ENCODE measurements around the gene SF3B4.
"Not testable (repeated sequence)": the region's sequence is repeated elsewhere in the genome, so short reads cannot be mapped to it uniquely, and the experiment has no call there.

The SF3B4 gene

DNA sequence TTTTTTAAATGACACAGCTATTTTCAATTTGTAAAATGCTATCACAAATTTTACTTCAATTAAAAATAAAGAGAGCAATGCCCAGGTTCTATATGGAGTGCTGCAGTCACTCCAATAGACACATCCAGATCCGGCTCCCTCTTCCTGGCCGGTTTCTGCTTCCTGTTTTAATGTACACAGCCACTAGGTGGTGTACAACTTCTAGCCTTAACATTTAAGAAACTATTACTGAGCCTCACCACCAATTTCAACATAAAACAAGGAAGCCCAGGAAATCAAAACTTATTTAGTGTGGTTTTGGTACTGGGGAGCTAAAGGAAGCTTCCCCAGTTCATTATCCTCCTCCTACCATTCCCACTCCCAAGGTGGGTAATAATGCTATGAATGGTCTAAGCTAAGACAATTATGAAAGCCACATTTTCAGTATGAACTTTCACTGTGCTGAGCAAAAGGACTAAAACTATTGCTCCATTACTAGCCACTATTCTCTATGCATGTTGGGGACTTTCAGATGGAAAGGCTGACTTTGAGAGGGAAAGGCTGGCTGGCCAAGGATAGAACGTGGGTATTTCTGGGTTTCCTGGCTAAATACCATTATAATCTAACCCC lies 34.5 kb upstream of the SF3B4 start:
- Histone ChIP-seq H3K9me3 (ENCODE audit: control insufficient read depth in 5 of 5, low read length in 5 of 5) (peaks cover 0 to 5% (median 0%) of the 10 kb centered on the region in 5 donors), H3K27me3 (ENCODE audit: control insufficient read depth in 5 of 5, insufficient read depth in 4 of 5, low read length in 5 of 5) (no peaks in the 10 kb centered on the region), H3K27ac (ENCODE audit: low read depth, low read length) (peak overlapping the region; percentile 88), H3K36me3 (ENCODE audit: control insufficient read depth in 5 of 5, insufficient read depth in 5 of 5, low read length in 5 of 5) (peaks cover 19 to 58% (median 38%) of the 10 kb centered on the region in 5 donors), H3K9ac (ENCODE audit: low read length in 5 of 5) (peak overlapping the region in 2 of 5 donors; percentile 12 to 56), H3K4me3 (ENCODE audit: low read depth in 1 of 5, low read length in 5 of 5) (no peak overlapping the region), H3K4me1 (ENCODE audit: control insufficient read depth in 5 of 5, insufficient read depth in 5 of 5, low read length in 5 of 5) (peaks cover 2 to 24% (median 20%) of the 10 kb centered on the region in 5 donors)

DNA sequence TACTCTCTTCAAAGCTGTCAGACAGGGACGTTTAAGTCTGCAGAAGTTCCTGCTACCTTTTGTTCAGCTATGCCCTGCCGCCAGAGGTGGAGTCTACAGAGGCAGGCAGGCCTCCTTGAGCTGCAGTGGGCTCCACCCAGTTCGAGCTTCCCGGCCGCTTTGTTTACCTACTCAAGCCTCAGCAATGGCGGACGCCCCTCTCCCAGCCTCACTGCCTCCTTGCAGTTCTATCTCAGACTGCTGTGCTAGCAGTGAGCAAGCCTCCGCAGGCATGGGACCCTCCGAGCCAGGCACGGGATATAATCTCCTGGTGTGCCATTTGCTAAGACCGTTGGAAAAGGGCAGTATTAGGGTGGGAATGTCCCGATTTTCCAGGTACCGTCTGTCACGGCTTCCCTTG lies 29.9 kb upstream of the SF3B4 start:
- not testable (repeated sequence) for H3K9ac ChIP-seq (ENCODE audit: low read length in 5 of 5); H3K4me1 ChIP-seq (ENCODE audit: control insufficient read depth in 5 of 5, insufficient read depth in 5 of 5, low read length in 5 of 5); H3K27me3 ChIP-seq (ENCODE audit: control insufficient read depth in 5 of 5, insufficient read depth in 4 of 5, low read length in 5 of 5); H3K4me3 ChIP-seq (ENCODE audit: low read depth in 1 of 5, low read length in 5 of 5); H3K9me3 ChIP-seq (ENCODE audit: control insufficient read depth in 5 of 5, low read length in 5 of 5); H3K27ac ChIP-seq (ENCODE audit: low read depth, low read length)
- H3K36me3 ChIP-seq (ENCODE audit: control insufficient read depth in 5 of 5, insufficient read depth in 5 of 5, low read length in 5 of 5), result peaks cover 4 to 35% (median 15%) of the 10 kb centered on the region in 5 donors

DNA sequence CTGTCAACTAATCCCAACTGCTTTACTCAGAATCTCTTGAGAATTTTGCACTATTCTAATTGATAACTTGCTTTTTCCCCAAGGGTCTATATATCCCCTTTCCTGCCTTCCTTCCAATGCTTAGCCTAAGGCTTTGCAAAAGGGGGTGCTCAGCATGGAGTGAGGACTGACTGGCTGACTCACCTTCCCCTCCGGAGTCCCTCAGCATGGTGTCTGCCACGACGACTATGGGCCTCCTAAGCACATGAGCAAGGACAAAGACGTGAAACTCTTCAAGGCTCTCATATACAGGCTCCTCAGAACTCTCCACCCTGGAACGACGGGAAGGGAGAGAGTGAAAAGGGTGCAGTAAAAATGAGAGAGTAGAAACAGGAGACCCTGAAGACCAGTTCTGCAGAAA lies 22.3 kb upstream of the SF3B4 start:
- H3K4me1 ChIP-seq (ENCODE audit: control insufficient read depth in 5 of 5, insufficient read depth in 5 of 5, low read length in 5 of 5), result no peaks in the 10 kb centered on the region
- peaks cover 22 to 52% (median 42%) of the 10 kb centered on the region in 5 donors for H3K36me3 ChIP-seq (ENCODE audit: control insufficient read depth in 5 of 5, insufficient read depth in 5 of 5, low read length in 5 of 5)
- no peak overlapping the region for H3K27ac ChIP-seq (ENCODE audit: low read depth, low read length)
- no peaks in the 10 kb centered on the region for H3K27me3 ChIP-seq (ENCODE audit: control insufficient read depth in 5 of 5, insufficient read depth in 4 of 5, low read length in 5 of 5)
- H3K4me3 ChIP-seq (ENCODE audit: low read depth in 1 of 5, low read length in 5 of 5), result no peak overlapping the region
- H3K9me3 ChIP-seq (ENCODE audit: control insufficient read depth in 5 of 5, low read length in 5 of 5), result no peaks in the 10 kb centered on the region
- H3K9ac ChIP-seq (ENCODE audit: low read length in 5 of 5), result no peak overlapping the region

DNA sequence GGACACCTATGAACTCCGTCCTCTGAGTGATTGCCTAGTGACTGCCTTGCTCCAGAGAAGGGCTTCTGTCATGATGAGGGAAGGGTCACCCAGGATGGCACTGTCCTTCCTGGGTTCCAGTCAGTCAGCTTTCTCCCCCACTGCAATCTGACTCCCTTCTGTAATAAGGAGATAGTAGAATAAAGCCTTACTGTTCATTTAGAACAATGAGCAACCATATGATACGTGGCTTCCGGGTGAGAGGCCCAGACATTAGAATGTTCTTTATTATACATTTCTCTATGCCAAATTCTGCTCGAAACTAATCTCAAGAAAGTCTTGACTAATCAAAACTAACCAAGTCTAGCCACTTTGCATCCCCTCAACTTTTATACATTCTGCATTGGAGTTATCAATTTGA lies 17.6 kb upstream of the SF3B4 start:
- Histone ChIP-seq H3K9ac (ENCODE audit: low read length in 5 of 5) (no peak overlapping the region), H3K4me1 (ENCODE audit: control insufficient read depth in 5 of 5, insufficient read depth in 5 of 5, low read length in 5 of 5) (peaks cover 0 to 12% (median 4%) of the 10 kb centered on the region in 5 donors), H3K9me3 (ENCODE audit: control insufficient read depth in 5 of 5, low read length in 5 of 5) (no peaks in the 10 kb centered on the region), H3K36me3 (ENCODE audit: control insufficient read depth in 5 of 5, insufficient read depth in 5 of 5, low read length in 5 of 5) (peaks cover 19 to 64% (median 51%) of the 10 kb centered on the region in 5 donors), H3K27me3 (ENCODE audit: control insufficient read depth in 5 of 5, insufficient read depth in 4 of 5, low read length in 5 of 5) (no peaks in the 10 kb centered on the region), H3K27ac (ENCODE audit: low read depth, low read length) (no peak overlapping the region), H3K4me3 (ENCODE audit: low read depth in 1 of 5, low read length in 5 of 5) (no peak overlapping the region)

DNA sequence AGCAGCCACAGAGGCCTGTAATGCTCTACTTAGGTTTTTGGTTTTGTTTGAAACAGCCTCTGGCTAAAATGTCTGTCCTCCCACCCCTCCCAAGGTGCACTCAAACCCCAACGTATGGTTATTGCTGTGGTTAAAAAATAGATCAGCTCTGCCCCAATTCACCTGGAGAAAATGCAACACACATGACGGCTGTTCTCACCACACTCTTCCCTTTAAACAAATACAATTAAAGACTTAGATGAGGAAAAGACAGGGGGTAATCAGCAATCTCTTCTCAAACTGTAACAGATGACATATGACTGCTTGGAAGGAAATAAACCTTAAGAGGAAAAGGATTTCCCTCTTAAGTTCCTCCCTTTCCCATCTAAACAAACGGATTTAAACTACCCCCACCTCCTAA lies 15.3 kb upstream of the SF3B4 start:
- no peak overlapping the region for H3K4me3 ChIP-seq (ENCODE audit: low read depth in 1 of 5, low read length in 5 of 5)
- H3K4me1 ChIP-seq (ENCODE audit: control insufficient read depth in 5 of 5, insufficient read depth in 5 of 5, low read length in 5 of 5), result peaks cover 3 to 28% (median 22%) of the 10 kb centered on the region in 5 donors
- peaks cover 11 to 41% (median 33%) of the 10 kb centered on the region in 5 donors for H3K36me3 ChIP-seq (ENCODE audit: control insufficient read depth in 5 of 5, insufficient read depth in 5 of 5, low read length in 5 of 5)
- H3K9me3 ChIP-seq (ENCODE audit: control insufficient read depth in 5 of 5, low read length in 5 of 5), result no peaks in the 10 kb centered on the region
- peak overlapping the region; percentile 1 for H3K27ac ChIP-seq (ENCODE audit: low read depth, low read length)
- peak overlapping the region in 2 of 5 donors; percentile 20 to 40 for H3K9ac ChIP-seq (ENCODE audit: low read length in 5 of 5)
- no peaks in the 10 kb centered on the region for H3K27me3 ChIP-seq (ENCODE audit: control insufficient read depth in 5 of 5, insufficient read depth in 4 of 5, low read length in 5 of 5)

DNA sequence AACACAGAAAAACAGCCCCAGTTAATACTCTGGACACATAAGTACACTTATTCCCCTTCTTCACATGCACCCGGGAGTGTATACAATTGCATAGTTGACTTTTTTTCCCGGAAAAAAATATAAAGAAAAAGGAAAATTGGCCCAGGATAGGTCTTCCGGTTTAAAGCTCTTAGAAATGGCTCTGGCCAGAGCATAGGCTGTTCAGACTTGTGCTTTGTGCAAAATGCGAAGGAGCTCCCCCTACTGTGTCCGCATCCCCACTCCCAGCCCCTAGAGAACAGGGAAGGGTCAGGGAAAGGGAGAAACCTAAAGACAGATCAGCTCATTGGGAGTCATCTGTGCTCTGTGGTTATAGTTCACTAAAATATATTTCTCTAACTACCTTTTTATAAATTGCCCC lies 14.6 kb upstream of the SF3B4 start:
- peaks cover 5 to 35% (median 29%) of the 10 kb centered on the region in 5 donors for H3K4me1 ChIP-seq (ENCODE audit: control insufficient read depth in 5 of 5, insufficient read depth in 5 of 5, low read length in 5 of 5)
- H3K27me3 ChIP-seq (ENCODE audit: control insufficient read depth in 5 of 5, insufficient read depth in 4 of 5, low read length in 5 of 5), result no peaks in the 10 kb centered on the region
- peak overlapping the region; percentile 1 for H3K27ac ChIP-seq (ENCODE audit: low read depth, low read length)
- H3K9me3 ChIP-seq (ENCODE audit: control insufficient read depth in 5 of 5, low read length in 5 of 5), result no peaks in the 10 kb centered on the region
- H3K9ac ChIP-seq (ENCODE audit: low read length in 5 of 5), result no peak overlapping the region
- peaks cover 8 to 34% (median 30%) of the 10 kb centered on the region in 5 donors for H3K36me3 ChIP-seq (ENCODE audit: control insufficient read depth in 5 of 5, insufficient read depth in 5 of 5, low read length in 5 of 5)
- H3K4me3 ChIP-seq (ENCODE audit: low read depth in 1 of 5, low read length in 5 of 5), result no peak overlapping the region

DNA sequence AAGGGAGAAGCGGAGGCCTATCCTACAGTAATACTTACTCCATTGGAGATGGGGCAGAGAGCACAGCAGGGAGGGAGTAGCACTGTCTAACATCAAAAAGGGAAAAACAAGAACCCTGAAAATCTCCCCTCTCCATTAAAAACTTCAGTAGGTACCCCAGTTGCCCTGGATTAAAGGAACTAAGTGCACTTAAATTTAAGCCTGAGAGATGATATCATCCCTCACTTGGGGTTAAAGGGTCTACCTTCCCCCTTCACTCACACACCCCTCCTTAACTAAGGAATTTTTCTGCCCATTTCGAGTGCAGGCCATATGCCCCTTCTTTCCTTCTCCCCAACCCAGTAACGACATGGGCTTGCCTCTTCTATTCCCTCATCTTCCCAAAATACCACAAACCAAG lies 12.8 kb upstream of the SF3B4 start:
- Histone ChIP-seq H3K36me3 (ENCODE audit: control insufficient read depth in 5 of 5, insufficient read depth in 5 of 5, low read length in 5 of 5) (peaks cover 3 to 22% (median 20%) of the 10 kb centered on the region in 5 donors), H3K4me3 (ENCODE audit: low read depth in 1 of 5, low read length in 5 of 5) (no peak overlapping the region), H3K27me3 (ENCODE audit: control insufficient read depth in 5 of 5, insufficient read depth in 4 of 5, low read length in 5 of 5) (peaks cover 0 to 2% (median 0%) of the 10 kb centered on the region in 5 donors), H3K9ac (ENCODE audit: low read length in 5 of 5) (peak overlapping the region in 1 of 5 donors; percentile 10), H3K4me1 (ENCODE audit: control insufficient read depth in 5 of 5, insufficient read depth in 5 of 5, low read length in 5 of 5) (peaks cover 5 to 48% (median 41%) of the 10 kb centered on the region in 5 donors), H3K27ac (ENCODE audit: low read depth, low read length) (peak overlapping the region; percentile 89), H3K9me3 (ENCODE audit: control insufficient read depth in 5 of 5, low read length in 5 of 5) (no peaks in the 10 kb centered on the region)

DNA sequence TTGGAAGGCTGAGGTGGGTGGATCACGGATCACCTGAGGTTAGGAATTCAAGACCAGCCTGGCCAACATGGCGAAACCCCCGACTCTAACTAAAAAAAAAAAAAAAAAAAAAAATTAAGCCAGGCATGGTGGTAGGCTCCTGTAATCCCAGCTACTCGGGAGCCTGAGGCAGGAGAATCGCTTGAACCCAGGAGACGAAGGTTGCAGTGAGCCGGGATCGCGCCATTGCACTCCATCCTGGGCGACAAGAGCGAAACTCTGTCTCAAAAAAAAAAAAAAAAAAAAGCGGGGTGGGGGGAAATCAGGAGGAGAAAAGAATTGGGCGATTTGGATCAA lies 11.0 kb upstream of the SF3B4 start:
- not testable (repeated sequence) for H3K27me3 ChIP-seq (ENCODE audit: control insufficient read depth in 5 of 5, insufficient read depth in 4 of 5, low read length in 5 of 5); H3K9me3 ChIP-seq (ENCODE audit: control insufficient read depth in 5 of 5, low read length in 5 of 5); H3K36me3 ChIP-seq (ENCODE audit: control insufficient read depth in 5 of 5, insufficient read depth in 5 of 5, low read length in 5 of 5)
- Histone ChIP-seq H3K9ac (ENCODE audit: low read length in 5 of 5) (peak overlapping the region in 2 of 5 donors; percentile 56 to 70), H3K4me3 (ENCODE audit: low read depth in 1 of 5, low read length in 5 of 5) (peak overlapping the region in 4 of 5 donors; percentile 45 to 51 (median 48)), H3K27ac (ENCODE audit: low read depth, low read length) (peak overlapping the region; percentile 89), H3K4me1 (ENCODE audit: control insufficient read depth in 5 of 5, insufficient read depth in 5 of 5, low read length in 5 of 5) (peaks cover 5 to 59% (median 46%) of the 10 kb centered on the region in 5 donors)

DNA sequence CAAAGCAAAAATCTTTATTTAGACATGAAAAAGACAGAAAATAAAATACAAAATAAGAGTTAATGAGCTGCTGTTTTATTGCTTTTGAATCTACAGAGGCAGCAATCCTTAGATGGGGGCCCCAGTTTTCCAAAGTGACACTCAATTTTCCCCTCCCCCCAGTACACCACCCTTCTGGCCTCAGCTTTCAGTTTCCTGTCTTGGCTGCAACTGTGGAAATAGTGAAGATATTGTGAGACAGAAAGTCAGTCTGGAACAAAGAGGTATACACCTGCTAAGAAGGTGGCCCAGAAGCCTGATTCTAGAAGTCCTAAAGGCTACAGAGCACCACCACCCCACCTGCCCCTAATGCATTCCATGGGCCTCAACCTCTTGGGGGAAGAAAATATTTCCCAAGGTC lies 10.2 kb upstream of the SF3B4 start:
- Histone ChIP-seq H3K27me3 (ENCODE audit: control insufficient read depth in 5 of 5, insufficient read depth in 4 of 5, low read length in 5 of 5) (peaks cover 0 to 6% (median 0%) of the 10 kb centered on the region in 5 donors), H3K27ac (ENCODE audit: low read depth, low read length) (peak overlapping the region; percentile 38), H3K4me3 (ENCODE audit: low read depth in 1 of 5, low read length in 5 of 5) (no peak overlapping the region), H3K36me3 (ENCODE audit: control insufficient read depth in 5 of 5, insufficient read depth in 5 of 5, low read length in 5 of 5) (peaks cover 0 to 2% (median 0%) of the 10 kb centered on the region in 5 donors), H3K9ac (ENCODE audit: low read length in 5 of 5) (peak overlapping the region in 1 of 5 donors; percentile 2), H3K4me1 (ENCODE audit: control insufficient read depth in 5 of 5, insufficient read depth in 5 of 5, low read length in 5 of 5) (peaks cover 5 to 53% (median 46%) of the 10 kb centered on the region in 5 donors), H3K9me3 (ENCODE audit: control insufficient read depth in 5 of 5, low read length in 5 of 5) (no peaks in the 10 kb centered on the region)

DNA sequence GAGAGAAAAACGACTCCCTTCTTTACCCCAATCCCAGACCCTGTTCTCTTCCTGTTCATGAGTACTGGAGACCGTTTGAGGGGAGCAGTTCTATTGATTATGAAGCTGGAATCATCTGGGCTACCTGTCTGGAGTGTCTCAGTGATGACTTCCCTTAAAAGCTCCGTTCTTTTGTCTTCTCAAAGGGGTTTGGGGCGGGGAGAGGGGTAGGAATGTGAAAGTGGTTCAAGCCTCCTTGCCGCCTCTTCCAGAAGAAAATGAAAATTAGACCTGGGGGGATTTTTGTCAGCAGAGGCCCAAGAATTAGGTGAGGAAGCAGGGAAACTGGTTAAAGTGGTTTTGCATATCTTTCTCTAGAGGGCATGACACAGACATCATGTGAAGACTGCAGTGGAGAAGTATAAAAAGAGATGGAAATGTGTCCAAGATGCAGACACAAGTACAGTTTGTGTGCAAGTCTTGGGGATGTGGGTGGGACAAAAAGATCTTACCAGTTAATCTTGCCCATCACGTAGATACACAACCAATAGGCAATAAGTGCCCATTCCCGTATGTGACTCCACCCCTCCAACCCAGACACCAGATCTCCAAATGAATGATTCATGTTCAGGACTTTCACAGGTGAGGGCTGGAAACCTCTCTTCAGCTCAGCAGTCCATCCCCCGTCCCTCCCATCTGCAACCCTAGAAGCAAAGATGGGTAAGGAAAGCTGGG lies 9.5 kb upstream of the SF3B4 start:
- no peaks in the 10 kb centered on the region for H3K9me3 ChIP-seq (ENCODE audit: control insufficient read depth in 5 of 5, low read length in 5 of 5)
- peak overlapping the region in 4 of 5 donors; percentile 63 to 84 (median 69) for H3K4me3 ChIP-seq (ENCODE audit: low read depth in 1 of 5, low read length in 5 of 5)
- peak overlapping the region; percentile 38 for H3K27ac ChIP-seq (ENCODE audit: low read depth, low read length)
- H3K9ac ChIP-seq (ENCODE audit: low read length in 5 of 5), result peak overlapping the region in 3 of 5 donors; percentile 2 to 33 (median 2)
- H3K4me1 ChIP-seq (ENCODE audit: control insufficient read depth in 5 of 5, insufficient read depth in 5 of 5, low read length in 5 of 5), result peaks cover 5 to 51% (median 45%) of the 10 kb centered on the region in 5 donors
- H3K36me3 ChIP-seq (ENCODE audit: control insufficient read depth in 5 of 5, insufficient read depth in 5 of 5, low read length in 5 of 5), result peaks cover 0 to 3% (median 0%) of the 10 kb centered on the region in 5 donors
- H3K27me3 ChIP-seq (ENCODE audit: control insufficient read depth in 5 of 5, insufficient read depth in 4 of 5, low read length in 5 of 5), result peaks cover 0 to 6% (median 0%) of the 10 kb centered on the region in 5 donors
